Measurements from ENCODE around the gene MAST2. TPM values are rescaled to one million over a fixed set of nuclear protein-coding genes. Genes with fewer than 3 reads are reported as not detected.

The MAST2 gene
- polyA plus RNA-seq, 1 experiment, result 24.7 TPM

DNA sequence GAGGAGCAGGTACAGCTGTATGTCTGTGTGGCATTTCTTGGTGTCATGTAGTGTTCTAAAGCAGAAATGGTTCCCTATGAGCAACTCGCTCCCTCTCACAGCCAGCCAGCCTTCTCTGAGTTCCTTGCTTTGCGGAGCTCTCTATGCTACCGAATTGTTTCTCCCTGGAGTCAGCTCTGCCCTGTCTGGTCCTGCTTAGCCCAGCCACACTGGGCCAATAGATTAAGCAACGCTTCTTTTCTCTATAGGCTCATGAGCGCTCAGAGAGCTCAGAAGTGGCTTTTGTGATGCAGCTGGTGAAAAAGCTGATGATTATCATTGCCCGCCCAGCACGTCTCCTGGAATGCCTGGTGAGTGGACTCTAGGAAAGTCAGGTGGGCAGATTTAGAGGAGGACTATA, 215.9 kb downstream of the MAST2 start:
- no peak for DNase-seq (ENCODE audit: low read depth, low spot score)
- Histone ChIP-seq H3K27ac (ENCODE audit: low read depth, low read length) (no peak overlapping the region), H3K27me3 (ENCODE audit: control insufficient read depth, insufficient read depth, low read length) (no peaks in the 10 kb centered on the region), H3K9me3 (ENCODE audit: control insufficient read depth, insufficient read depth, low read length) (no peaks in the 10 kb centered on the region), H3K4me3 (ENCODE audit: low read depth, low read length) (no peak overlapping the region)
- ChIA-PET POLR2A (no interaction called here), CTCF (no interaction called here)
- no peak for TF ChIP-seq CTCF (IDR thresholded peaks at IDR 0.05; ENCODE audit: low read depth, low read length)

DNA sequence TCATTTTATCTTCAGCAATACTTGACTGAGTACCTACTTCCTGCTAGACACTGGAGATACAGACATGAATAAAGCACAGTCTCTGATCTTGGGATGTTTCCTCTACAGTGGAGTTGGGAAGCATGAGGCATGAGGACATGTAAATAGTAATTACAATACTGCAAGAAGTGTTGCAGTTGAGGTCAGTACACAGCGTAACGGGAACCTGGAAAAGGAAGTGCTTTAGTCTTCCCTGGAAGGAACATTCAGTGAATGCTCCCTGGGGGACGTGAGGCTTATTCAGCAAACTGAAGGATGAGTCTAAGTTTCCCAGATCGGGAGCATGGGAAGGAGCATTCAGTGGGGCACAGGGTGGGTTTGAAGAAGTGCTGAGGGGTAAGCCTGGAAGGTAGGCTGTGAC, 216.6 kb downstream of the MAST2 start:
- Histone ChIP-seq H3K9me3 (ENCODE audit: control insufficient read depth, insufficient read depth, low read length) (no peaks in the 10 kb centered on the region), H3K27ac (ENCODE audit: low read depth, low read length) (no peak overlapping the region), H3K27me3 (ENCODE audit: control insufficient read depth, insufficient read depth, low read length) (no peaks in the 10 kb centered on the region), H3K4me3 (ENCODE audit: low read depth, low read length) (no peak overlapping the region)
- CTCF ChIA-PET, result no interaction called here
- POLR2A ChIA-PET, result no interaction called here
- DNase-seq (ENCODE audit: low read depth, low spot score), result no peak
- TF ChIP-seq CTCF (IDR thresholded peaks at IDR 0.05; ENCODE audit: low read depth, low read length), result no peak

DNA sequence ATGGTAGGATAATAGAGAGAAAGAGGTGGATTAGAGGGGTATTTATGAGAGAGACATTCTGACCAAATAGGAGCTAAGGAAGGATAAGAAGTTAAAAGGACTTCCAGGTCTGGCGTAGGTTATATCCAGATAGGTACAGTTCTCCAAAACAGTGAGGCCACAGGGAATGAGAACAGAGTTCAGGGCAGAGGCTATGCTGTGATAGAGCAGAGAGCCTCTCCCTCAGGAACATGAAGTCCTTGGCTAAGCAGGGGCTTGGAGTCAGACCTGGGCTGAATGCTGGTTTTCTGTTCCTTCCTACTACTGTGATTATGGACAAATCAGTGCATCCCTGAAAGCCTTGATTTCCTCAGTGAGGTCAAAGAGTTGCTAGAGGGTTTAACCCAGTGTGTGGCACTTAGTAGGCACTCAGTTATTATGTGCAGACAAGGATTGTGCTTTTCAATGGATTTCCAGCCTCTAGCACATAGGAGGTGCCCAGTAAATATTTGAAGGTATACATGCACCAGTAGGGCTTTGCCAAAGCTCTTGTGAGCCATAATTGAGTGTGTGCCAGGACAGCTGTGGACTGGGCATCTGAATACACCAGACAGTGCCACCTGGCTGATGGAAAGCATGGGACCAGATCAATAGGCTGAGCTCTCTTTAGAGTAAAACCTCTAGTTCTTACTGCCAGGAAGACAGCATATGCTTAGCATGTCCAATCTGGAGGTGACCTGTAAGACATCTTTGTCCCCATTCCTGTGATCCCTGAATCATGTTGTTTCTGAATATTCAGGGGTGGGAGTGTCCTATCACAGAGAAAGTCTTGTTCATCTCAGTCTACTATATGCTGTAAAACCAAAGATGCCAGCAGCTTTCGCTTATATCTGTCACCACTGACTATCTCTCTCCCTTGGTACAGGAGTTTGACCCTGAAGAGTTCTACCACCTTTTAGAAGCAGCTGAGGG, 217.9 kb downstream of the MAST2 start:
- no peak for TF ChIP-seq CTCF (IDR thresholded peaks at IDR 0.05; ENCODE audit: low read depth, low read length)
- ChIA-PET POLR2A (no interaction called here), CTCF (no interaction called here)
- Histone ChIP-seq H3K27me3 (ENCODE audit: control insufficient read depth, insufficient read depth, low read length) (no peaks in the 10 kb centered on the region), H3K9me3 (ENCODE audit: control insufficient read depth, insufficient read depth, low read length) (no peaks in the 10 kb centered on the region), H3K27ac (ENCODE audit: low read depth, low read length) (no peak overlapping the region), H3K4me3 (ENCODE audit: low read depth, low read length) (no peak overlapping the region)
- no peak for DNase-seq (ENCODE audit: low read depth, low spot score)

DNA sequence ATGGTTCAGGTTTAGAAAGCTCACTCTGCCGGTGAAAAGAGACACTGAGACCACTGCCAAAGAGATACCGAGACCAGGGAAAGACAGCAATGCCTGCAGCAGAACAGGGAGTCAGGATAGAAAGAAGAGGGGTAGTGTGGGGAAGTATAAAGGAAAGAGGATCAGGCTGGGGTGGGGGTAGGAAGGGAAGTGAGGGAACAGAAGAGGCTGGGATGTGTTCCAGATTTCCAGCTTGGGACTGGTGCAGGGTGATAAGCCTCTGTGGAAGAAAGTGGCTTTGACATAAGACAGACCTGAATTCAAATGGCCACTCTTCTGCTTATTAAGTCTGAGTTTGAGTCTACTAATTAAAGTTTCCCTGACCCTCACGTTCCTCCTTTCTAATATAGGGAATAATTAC, 223.1 kb downstream of the MAST2 start:
- Histone ChIP-seq H3K27me3 (ENCODE audit: control insufficient read depth, insufficient read depth, low read length) (no peaks in the 10 kb centered on the region), H3K4me3 (ENCODE audit: low read depth, low read length) (no peak overlapping the region), H3K9me3 (ENCODE audit: control insufficient read depth, insufficient read depth, low read length) (no peaks in the 10 kb centered on the region), H3K27ac (ENCODE audit: low read depth, low read length) (no peak overlapping the region)
- TF ChIP-seq CTCF (IDR thresholded peaks at IDR 0.05; ENCODE audit: low read depth, low read length), result no peak
- DNase-seq (ENCODE audit: low read depth, low spot score), result no peak
- POLR2A ChIA-PET, result no interaction called here
- CTCF ChIA-PET, result interaction anchor here (0.5 to 2.4 kb wide), 2 partner anchors 10 to 68 kb away, joined by 4 to 14 read pairs; no protein-coding TSS in a partner anchor

GRCh38 chr1:46027788-46028573, 224.6 kb downstream of the MAST2 start:
- Histone ChIP-seq H3K27ac (ENCODE audit: low read depth, low read length) (no peak overlapping the region), H3K27me3 (ENCODE audit: control insufficient read depth, insufficient read depth, low read length) (no peaks in the 10 kb centered on the region), H3K9me3 (ENCODE audit: control insufficient read depth, insufficient read depth, low read length) (no peaks in the 10 kb centered on the region), H3K4me3 (ENCODE audit: low read depth, low read length) (no peak overlapping the region)
- ChIA-PET POLR2A (no interaction called here), CTCF (no interaction called here)
- DNase-seq (ENCODE audit: low read depth, low spot score), result no peak
- no peak for TF ChIP-seq CTCF (IDR thresholded peaks at IDR 0.05; ENCODE audit: low read depth, low read length)
